ENCODE results near the gene MS4A2. TPM values are rescaled to one million over a fixed set of nuclear protein-coding genes. Genes with fewer than 3 reads are reported as not detected.
"Not testable (repeated sequence)": the region's sequence is repeated elsewhere in the genome, so short reads cannot be mapped to it uniquely, and the experiment has no call there.

Gene MS4A2
- total RNA-seq, 4 donors from 2014 or later: 0.32 to 1.5 (median 1.2) TPM; not detected in 1

GRCh38 chr11:60059521-60060240, 28.8 kb upstream of the MS4A2 start:
- WGBS: 89% methylated on average over 4 of the region's 4 CpGs
- DNase-seq (ENCODE audit: low spot score in 2 of 2): no peak
- Histone ChIP-seq H3K9me3 (no peaks in the 10 kb centered on the region), H3K36me3 (no peaks in the 10 kb centered on the region), H3K27me3 (no peaks in the 10 kb centered on the region), H3K4me3 (no peak overlapping the region), H3K27ac (no peak overlapping the region), H3K4me1 (no peaks in the 10 kb centered on the region)
- TF ChIP-seq POLR2AphosphoS5 (IDR thresholded peaks at IDR 0.05) (no peak), CTCF (IDR thresholded peaks at IDR 0.05) (no peak), POLR2A (IDR thresholded peaks at IDR 0.05) (no peak), EP300 (IDR thresholded peaks at IDR 0.05) (no peak)

GRCh38 chr11:60064111-60064510, 24.4 kb upstream of the MS4A2 start:
- Histone ChIP-seq H3K36me3 (no peaks in the 10 kb centered on the region), H3K27me3 (no peaks in the 10 kb centered on the region), H3K9me3 (no peaks in the 10 kb centered on the region), H3K4me3 (no peak overlapping the region), H3K4me1 (no peaks in the 10 kb centered on the region), H3K27ac (no peak overlapping the region)
- no peak for DNase-seq (ENCODE audit: low spot score in 2 of 2)
- TF ChIP-seq EP300 (IDR thresholded peaks at IDR 0.05) (no peak), POLR2A (IDR thresholded peaks at IDR 0.05) (no peak), CTCF (IDR thresholded peaks at IDR 0.05) (no peak), POLR2AphosphoS5 (IDR thresholded peaks at IDR 0.05) (no peak)
- WGBS: 68% methylated on average over 1 of the region's 1 CpG

- no peak for TF ChIP-seq POLR2AphosphoS5 (IDR thresholded peaks at IDR 0.05)
- TF ChIP-seq POLR2A (IDR thresholded peaks at IDR 0.05): no peak
- no peak for TF ChIP-seq CTCF (IDR thresholded peaks at IDR 0.05)
- TF ChIP-seq EP300 (IDR thresholded peaks at IDR 0.05): no peak
- DNase-seq (ENCODE audit: low spot score in 2 of 2): no peak
Observed at GRCh38 chr11:60065801-60066200, 22.7 kb upstream of the MS4A2 start.

DNA sequence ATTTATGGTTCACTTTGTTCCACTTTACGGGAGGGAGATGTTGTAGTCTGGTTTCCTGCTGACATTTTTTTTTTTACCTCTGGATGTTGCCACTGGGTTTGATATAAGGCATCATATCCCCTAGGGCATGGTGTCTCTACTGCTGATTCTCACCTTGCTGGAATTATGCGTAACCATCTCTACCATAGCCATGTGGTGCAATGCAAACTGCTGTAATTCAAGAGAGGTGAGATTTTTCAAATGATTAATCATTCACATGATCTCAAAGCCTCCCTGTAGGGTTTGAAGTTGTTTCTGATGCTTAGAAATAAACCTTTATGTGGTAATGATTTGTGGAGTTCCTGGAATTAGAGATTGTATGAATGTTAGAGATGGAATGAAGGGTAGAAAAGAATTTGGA, 19.0 kb upstream of the MS4A2 start:
- H3K9me3 ChIP-seq: no peaks in the 10 kb centered on the region
- no peaks in the 10 kb centered on the region for H3K4me1 ChIP-seq
- H3K4me3 ChIP-seq: no peak overlapping the region
- TF ChIP-seq EP300 (IDR thresholded peaks at IDR 0.05) (no peak), CTCF (IDR thresholded peaks at IDR 0.05) (no peak), POLR2A (IDR thresholded peaks at IDR 0.05) (no peak), POLR2AphosphoS5 (IDR thresholded peaks at IDR 0.05) (no peak)
- no peak for DNase-seq (ENCODE audit: low spot score in 2 of 2)
- WGBS: 42% methylated on average over 2 of the region's 2 CpGs
- no peaks in the 10 kb centered on the region for H3K27me3 ChIP-seq
- H3K36me3 ChIP-seq: no peaks in the 10 kb centered on the region
- H3K27ac ChIP-seq: no peak overlapping the region

More at GRCh38 chr11:60065801-60066200, 22.7 kb upstream of the MS4A2 start:
- H3K27ac ChIP-seq: no peak overlapping the region
- no peak overlapping the region for H3K4me3 ChIP-seq
- no peaks in the 10 kb centered on the region for H3K9me3 ChIP-seq
- 91% methylated on average over 1 of the region's 1 CpG for WGBS
- H3K27me3 ChIP-seq: no peaks in the 10 kb centered on the region
- no peaks in the 10 kb centered on the region for H3K4me1 ChIP-seq
- H3K36me3 ChIP-seq: no peaks in the 10 kb centered on the region

- 77% methylated on average over 6 of the region's 6 CpGs for WGBS
- H3K36me3 ChIP-seq; DNase-seq (ENCODE audit: low spot score in 2 of 2): not testable (repeated sequence)
Observed at GRCh38 chr11:60071644-60072043, 16.8 kb upstream of the MS4A2 start.

More at GRCh38 chr11:60071644-60072043, 16.8 kb upstream of the MS4A2 start:
- H3K4me1 ChIP-seq, H3K4me3 ChIP-seq, H3K27me3 ChIP-seq, H3K9me3 ChIP-seq, H3K27ac ChIP-seq: not testable (repeated sequence)
